Activated CD8-positive, alpha-beta memory T cell treated with anti-CD3 and anti-CD28 coated beads, Interleukin-2, amount 10 ng/mL, durations not matched to agents 7 days and 5 days (primary cell): ENCODE results near the gene IRF5. TPM values are rescaled to one million over a fixed set of nuclear protein-coding genes. Genes with fewer than 3 reads are reported as not detected.
A peak's percentile ranks its signal among the peaks of the same experiment; 100 is the strongest.

Source experiments
- ATAC-seq: fragments of 150-1000 bp; cut with Tn5 transposase; one replicate; pipeline ENCODE4 v1.10.0; 2021; ENCODE audit warnings: moderate library complexity
- CTCF ChIA-PET: fragments of 350-600 bp; sonication (Branson Sonifier 250); formaldehyde crosslinking; loops from one replicate; lab custom pipeline; 2021; ENCODE audit warnings: antibody characterized with exemption; lab: Charles Lee
- DNase-seq: peaks from one replicate; pipeline ENCODE4 v3.0.0-alpha.2; 2020
- H3K27ac Mint-ChIP-seq: one replicate; pipeline ENCODE4 v1.8.0; 2021; ENCODE audit warnings: mild to moderate bottlenecking, mixed read lengths
- H3K27me3 Mint-ChIP-seq: one replicate; pipeline ENCODE4 v1.8.0; 2021; ENCODE audit warnings: mixed read lengths
- H3K36me3 Mint-ChIP-seq: one replicate; pipeline ENCODE4 v1.8.0; 2021; ENCODE audit warnings: mild to moderate bottlenecking, mixed read lengths
- H3K4me1 Mint-ChIP-seq: one replicate; pipeline ENCODE4 v1.8.0; 2021; ENCODE audit warnings: mixed read lengths
- H3K4me3 Mint-ChIP-seq: one replicate; pipeline ENCODE4 v1.8.0; 2021; ENCODE audit warnings: mild to moderate bottlenecking, moderate library complexity, mixed read lengths
- H3K9me3 Mint-ChIP-seq: one replicate; pipeline ENCODE4 v1.8.0; 2022; ENCODE audit warnings: low read depth, mixed read lengths
- total RNA-seq, 2 experiments: library from RNA; stranded (reverse); gene quantifications; one replicate each; pipeline ENCODE4 v1.2.3, GENCODE V29; 2021

IRF5 gene
- total RNA-seq, 2 experiments from 2014 or later, result 16.5 to 17.7 TPM

DNA sequence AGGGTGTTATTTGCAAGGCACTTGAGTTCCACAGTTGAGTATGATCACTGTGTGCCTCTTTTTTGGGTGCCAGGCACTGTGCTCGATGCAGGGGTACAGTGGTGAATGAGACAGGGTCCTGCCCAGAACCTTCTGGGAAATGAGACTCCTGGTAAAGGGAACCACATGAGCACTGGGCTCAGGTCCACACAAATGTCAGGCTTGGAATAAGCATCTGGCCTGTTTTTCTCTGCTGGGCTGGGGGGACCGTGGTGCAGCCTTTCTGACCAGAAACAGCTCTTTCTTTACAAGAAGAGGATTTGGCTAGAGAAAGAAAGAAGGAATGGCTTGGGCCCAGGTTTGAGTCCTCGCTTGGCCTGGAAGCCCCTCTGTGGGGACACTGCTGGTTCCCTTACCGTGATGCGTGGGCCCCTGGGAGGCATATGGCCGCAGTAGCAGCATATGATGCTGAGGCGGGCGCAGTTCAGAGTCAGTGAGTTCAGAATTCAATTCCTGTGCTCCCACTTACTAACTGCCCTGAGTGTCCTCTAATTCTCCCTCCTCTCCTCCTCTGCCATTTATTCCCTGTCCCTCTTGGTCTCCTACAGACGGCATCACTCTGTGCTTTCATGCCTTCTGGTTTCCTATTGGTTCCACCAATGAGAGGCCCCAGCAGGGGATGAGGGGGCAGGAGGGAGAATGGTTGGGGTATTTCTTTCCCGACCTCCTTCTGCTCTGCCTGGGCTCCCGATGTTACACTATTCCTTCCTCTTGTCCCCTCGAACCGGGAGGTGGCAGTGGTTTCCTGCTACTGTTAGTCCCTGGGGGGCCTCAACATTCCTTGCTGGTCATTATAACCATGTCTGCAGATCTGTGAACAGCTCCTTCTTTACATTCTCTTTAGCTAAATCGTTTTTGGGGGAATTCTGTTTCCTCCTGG, 17.6 kb upstream of the IRF5 start:
- H3K27ac Mint-ChIP-seq, result no peak overlapping the region
- H3K4me1 Mint-ChIP-seq, result peaks cover 6% of the 10 kb centered on the region
- H3K9me3 Mint-ChIP-seq, result no peaks in the 10 kb centered on the region
- H3K27me3 Mint-ChIP-seq, result peaks cover 75% of the 10 kb centered on the region
- H3K4me3 Mint-ChIP-seq, result no peak overlapping the region
- no peak for ATAC-seq
- H3K36me3 Mint-ChIP-seq, result no peaks in the 10 kb centered on the region
- DNase-seq, result no peak
- CTCF ChIA-PET, result interaction anchor here (0.7 kb wide), 1 partner anchor 171 kb away, joined by 3 read pairs; no protein-coding TSS in a partner anchor

DNA sequence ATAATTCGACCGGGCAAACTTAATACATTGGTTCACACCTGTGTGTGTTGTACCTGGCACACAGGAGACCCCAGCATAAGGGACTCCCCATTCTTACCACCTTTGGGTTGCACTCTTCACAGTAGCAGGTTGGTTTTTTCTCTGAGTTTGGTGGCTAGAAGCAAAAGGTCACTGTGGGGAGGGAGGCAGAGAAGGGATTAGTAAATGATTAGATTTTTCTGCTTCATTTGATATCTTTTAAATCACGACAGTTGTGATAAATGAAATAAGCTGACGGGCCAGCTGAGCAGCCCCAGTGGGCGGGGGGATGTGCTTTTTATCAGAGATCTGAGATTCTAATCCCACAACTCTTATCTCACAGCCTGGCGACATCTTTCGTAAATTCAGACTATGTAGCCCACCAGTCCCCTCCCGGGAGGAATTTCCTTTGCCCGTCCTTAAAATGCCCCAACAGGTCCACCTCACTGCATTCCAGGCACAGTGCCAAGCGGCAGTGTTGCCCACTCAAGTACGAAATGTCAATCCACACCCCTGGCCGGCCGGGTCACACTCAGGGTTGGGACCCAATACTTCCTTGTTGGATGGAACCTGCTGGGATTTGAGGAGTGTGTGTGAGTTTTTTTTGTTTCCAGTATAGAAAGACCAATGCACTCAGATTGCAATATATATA, 16.7 kb upstream of the IRF5 start:
- no peak overlapping the region for H3K4me3 Mint-ChIP-seq
- H3K36me3 Mint-ChIP-seq, result no peaks in the 10 kb centered on the region
- H3K9me3 Mint-ChIP-seq, result no peaks in the 10 kb centered on the region
- CTCF ChIA-PET, result no interaction called here
- peak; percentile 28 for DNase-seq
- no peak overlapping the region for H3K27ac Mint-ChIP-seq
- H3K27me3 Mint-ChIP-seq, result peaks cover 71% of the 10 kb centered on the region
- peaks cover 2% of the 10 kb centered on the region for H3K4me1 Mint-ChIP-seq
- no peak for ATAC-seq

DNA sequence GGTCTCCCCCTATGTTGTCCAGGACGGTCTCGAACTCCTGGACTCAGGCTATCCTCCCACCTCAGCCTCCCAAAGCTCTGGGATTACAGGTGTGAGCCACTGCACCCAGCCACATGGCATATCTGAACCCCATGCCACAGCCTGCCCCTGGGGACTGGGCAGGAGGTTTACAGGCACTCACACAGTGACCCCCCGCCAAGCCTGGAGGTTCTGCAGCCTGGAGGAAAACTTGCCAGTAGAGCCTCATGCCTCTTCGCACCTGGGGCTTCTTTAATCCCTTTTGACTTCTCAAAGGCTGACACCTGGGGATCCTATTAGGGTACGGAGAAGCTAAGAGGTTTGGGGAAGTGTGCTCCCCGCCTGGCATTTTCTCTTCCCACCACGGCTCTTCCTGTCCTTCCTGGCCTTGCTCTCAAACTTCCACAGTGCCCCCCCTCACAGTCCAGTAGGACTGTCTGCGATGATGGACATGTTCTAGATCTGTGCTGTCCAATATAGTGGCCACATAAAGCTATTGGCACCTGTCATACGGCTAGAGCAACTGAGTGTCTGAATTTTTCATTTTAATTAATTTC, 15.8 kb upstream of the IRF5 start:
- CTCF ChIA-PET, result interaction anchor here (0.8 kb wide), 1 partner anchor 18 kb away, joined by 3 read pairs; no protein-coding TSS in a partner anchor
- peak; percentile 16 for DNase-seq
- H3K27ac Mint-ChIP-seq, result no peak overlapping the region

DNA sequence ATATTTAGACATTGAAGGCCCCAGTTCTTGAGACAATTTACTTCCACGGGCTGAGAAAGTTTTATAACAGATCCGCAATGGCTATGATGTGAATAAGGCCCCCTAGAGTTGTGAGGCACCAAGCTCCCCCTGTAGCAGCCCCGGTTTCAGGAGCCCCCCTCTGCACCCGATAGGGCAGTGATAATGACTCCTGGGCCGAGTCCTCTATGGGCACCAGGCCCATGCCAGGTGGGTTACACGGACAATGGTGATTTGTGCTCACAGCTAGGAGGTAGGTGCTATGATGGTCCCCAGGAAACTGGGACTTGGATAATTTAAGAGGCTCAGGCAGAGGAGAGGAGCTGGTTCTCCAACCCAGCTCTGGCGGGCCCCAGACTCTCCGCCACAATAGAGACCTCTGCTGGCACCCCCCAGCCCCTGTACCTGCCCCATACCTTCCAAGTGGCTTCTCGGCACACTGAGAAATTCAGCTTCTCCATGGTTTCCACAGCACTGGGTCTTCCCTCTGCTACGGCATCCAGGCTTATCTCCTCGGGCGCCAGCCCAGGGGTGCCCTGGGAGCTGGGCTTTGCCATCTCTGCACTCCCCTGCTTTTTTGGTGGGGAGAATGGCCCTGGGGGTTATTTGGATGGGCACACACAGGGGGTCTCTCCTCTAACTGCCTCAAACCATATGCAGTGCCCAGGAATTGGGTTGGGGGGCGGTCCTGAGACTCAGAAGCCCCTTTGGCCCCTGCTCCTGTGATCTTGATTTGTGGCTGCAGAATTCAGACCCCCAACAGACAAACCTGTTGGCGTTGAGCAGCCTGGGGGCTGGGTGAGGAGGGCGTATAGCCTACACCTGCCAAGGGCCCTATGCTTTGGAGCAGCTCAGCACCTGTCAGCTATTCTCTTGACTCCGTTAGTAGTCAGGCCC, 15.0 kb upstream of the IRF5 start:
- CTCF ChIA-PET, result interaction anchor here (0.8 kb wide), 1 partner anchor 17 kb away, joined by 3 read pairs; no protein-coding TSS in a partner anchor

More for the DNA sequence above, 15.8 kb upstream of the IRF5 start:
- H3K9me3 Mint-ChIP-seq, result no peaks in the 10 kb centered on the region
- ATAC-seq, result no peak
- no peaks in the 10 kb centered on the region for H3K4me1 Mint-ChIP-seq
- no peak overlapping the region for H3K4me3 Mint-ChIP-seq
- no peaks in the 10 kb centered on the region for H3K36me3 Mint-ChIP-seq
- H3K27me3 Mint-ChIP-seq, result peaks cover 67% of the 10 kb centered on the region

DNA sequence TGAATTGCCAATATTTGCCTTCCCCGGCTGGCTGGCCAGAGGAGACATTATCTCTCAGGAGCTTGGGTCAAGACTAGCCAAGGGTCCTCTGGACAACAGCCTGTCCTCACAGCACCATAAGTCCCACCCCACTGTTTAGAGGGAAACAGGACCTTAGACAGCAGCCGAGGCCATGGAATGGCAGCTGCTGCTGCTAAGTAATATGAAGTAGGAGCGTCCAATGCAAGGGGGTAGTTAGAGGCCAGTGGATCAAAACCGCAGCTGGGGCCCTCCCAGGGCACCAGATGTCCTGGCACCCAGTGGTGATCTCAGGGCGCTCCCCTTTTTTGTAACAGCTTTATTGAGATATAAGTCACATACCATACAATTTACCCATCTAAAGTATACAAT, 14.3 kb upstream of the IRF5 start:
- Mint-ChIP-seq H3K9me3 (no peaks in the 10 kb centered on the region), H3K4me3 (no peak overlapping the region), H3K36me3 (no peaks in the 10 kb centered on the region), H3K27ac (no peak overlapping the region), H3K27me3 (peaks cover 53% of the 10 kb centered on the region), H3K4me1 (no peaks in the 10 kb centered on the region)
- CTCF ChIA-PET, result no interaction called here
- DNase-seq (no peak), ATAC-seq (no peak)

More for the DNA sequence above, 15.0 kb upstream of the IRF5 start:
- H3K27me3 Mint-ChIP-seq, result peaks cover 59% of the 10 kb centered on the region
- no peaks in the 10 kb centered on the region for H3K36me3 Mint-ChIP-seq
- H3K4me3 Mint-ChIP-seq, result no peak overlapping the region
- no peaks in the 10 kb centered on the region for H3K9me3 Mint-ChIP-seq
- H3K4me1 Mint-ChIP-seq, result no peaks in the 10 kb centered on the region
- DNase-seq (peak; percentile 21), ATAC-seq (no peak)
- H3K27ac Mint-ChIP-seq, result no peak overlapping the region

DNA sequence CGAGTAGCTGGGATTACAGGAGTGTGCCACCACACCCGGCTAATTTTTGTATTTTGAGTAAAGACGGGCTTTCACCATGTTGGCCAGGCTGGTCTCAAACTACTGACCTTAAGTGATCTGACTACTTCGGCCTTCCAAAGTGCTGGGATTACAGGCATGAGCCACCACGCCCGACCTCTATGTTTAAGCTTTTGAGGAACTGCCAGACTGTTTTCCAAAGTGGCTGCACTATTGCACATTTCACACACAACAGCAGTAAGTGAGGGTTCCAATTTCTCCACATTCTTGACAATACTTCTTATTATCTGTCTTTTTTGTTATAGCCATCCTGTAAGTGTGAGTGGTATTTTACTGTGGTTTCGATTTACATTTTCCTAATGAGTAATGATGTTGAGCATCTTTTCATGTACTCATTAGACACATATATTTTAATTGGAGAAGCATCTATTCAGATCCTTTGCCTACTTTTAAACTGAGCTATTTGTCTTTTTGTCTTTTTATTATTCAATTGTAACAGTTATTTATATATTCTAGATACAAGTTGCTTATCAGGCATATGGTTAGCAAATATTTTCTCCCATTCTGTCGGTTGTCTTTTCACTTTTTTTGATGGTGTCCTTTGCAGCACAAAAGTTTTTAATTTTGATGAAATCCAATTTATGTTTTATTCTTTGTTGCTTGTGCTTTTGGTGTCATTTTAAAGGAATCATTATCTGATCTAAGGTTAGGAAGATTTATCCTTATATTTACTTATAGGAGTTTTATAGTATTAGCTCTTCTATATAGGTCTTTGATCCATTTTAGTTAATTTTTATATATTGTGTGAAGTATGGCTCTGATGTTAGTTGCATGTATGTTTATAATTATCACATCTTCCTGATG, 12.8 kb upstream of the IRF5 start:
- no peaks in the 10 kb centered on the region for H3K4me1 Mint-ChIP-seq
- H3K27ac Mint-ChIP-seq, result no peak overlapping the region
- CTCF ChIA-PET, result interaction anchor here (1.0 to 1.3 kb wide), 2 partner anchors 8 to 165 kb away, joined by 3 to 4 read pairs; no protein-coding TSS in a partner anchor
- no peaks in the 10 kb centered on the region for H3K36me3 Mint-ChIP-seq
- DNase-seq (no peak), ATAC-seq (no peak)
- H3K4me3 Mint-ChIP-seq, result no peak overlapping the region
- peaks cover 39% of the 10 kb centered on the region for H3K27me3 Mint-ChIP-seq
- no peaks in the 10 kb centered on the region for H3K9me3 Mint-ChIP-seq

DNA sequence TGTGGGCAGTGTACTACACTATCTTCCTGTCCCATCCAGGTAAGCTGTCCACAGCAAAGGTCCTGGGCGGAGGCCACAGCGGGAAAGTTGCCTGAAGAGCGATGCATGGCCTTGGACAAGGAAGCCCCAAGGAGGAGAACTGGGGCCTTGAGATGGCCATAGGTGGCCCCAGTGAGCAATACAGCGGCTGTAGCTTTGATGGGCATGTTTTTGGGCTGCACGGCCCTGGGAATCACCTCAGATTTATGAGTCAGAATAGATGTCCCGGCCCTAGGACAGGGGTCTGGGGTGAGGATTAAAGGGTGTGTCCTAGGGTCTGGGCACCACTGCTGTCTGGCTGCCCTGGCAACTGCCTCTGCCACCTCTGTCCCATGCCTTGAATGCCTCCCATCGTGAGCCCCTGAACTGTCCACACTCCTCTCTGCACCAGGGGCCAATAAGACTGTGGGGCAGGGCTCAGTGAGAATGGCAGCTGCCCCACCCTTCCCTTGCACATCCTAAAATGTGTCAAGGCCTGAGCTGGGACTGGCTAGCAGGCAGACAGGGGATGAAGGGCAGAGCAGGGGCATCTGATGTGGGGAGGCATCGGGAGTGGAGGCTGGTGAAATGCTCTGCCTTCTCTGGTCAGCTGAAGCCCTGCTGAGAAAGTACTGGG, 9.4 kb upstream of the IRF5 start:
- Mint-ChIP-seq H3K4me3 (no peak overlapping the region), H3K27me3 (peaks cover 18% of the 10 kb centered on the region), H3K27ac (no peak overlapping the region), H3K36me3 (peaks cover under 1% of the 10 kb centered on the region), H3K4me1 (peaks cover 6% of the 10 kb centered on the region), H3K9me3 (no peaks in the 10 kb centered on the region)
- no peak for DNase-seq
- CTCF ChIA-PET, result interaction anchor here (1.0 kb wide), 1 partner anchor 155 kb away, joined by 3 read pairs; no protein-coding TSS in a partner anchor
- no peak for ATAC-seq

DNA sequence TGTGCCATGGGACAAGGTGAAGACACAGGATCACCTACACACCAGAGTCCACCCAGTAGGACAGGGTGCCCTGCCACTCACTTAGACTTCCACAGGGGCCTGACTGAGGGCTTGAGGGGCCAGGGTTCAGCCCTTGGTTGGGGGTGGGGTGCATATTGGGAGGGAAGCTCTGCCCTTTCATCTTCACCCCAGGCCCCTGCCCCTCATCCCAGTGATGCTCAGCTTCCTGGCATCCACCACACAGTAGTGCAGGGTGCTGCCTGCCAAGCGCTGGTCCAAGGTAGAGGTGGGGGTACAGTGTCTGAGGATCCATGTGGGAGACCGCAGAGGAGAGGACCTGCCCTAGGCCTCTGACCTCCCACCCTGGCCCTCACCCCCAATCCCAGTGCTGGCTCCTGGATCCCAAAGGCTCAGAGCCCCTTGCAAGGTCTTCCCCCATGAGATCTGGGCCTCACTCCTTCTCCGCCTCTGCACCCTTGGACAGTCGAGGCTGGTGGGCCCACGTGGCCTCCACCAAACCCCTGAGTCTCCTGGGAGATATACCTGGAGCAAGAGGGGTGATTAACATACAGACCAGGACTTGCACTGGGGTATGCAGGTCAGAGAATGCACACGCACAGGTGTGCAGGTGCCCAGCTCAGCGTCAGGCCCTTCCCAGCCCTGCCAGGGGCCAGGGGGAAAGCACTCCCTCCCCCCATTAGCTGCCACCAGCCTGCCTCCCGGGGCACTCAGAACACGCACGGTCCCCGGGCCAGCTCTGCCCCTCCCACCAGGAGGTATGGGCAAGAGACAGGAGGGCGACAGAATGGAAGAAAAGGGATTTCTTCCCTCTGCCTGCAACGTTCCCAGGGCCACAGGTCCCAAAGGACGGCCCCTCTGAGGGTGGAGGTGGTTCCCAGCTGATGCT, 8.6 kb upstream of the IRF5 start:
- Mint-ChIP-seq H3K4me1 (peaks cover 11% of the 10 kb centered on the region), H3K27ac (no peak overlapping the region), H3K4me3 (no peak overlapping the region), H3K9me3 (no peaks in the 10 kb centered on the region), H3K27me3 (peaks cover 13% of the 10 kb centered on the region), H3K36me3 (peaks cover 1% of the 10 kb centered on the region)
- DNase-seq (no peak), ATAC-seq (no peak)
- CTCF ChIA-PET, result interaction anchor here (1.0 kb wide), 1 partner anchor 154 kb away, joined by 3 read pairs; no protein-coding TSS in a partner anchor

DNA sequence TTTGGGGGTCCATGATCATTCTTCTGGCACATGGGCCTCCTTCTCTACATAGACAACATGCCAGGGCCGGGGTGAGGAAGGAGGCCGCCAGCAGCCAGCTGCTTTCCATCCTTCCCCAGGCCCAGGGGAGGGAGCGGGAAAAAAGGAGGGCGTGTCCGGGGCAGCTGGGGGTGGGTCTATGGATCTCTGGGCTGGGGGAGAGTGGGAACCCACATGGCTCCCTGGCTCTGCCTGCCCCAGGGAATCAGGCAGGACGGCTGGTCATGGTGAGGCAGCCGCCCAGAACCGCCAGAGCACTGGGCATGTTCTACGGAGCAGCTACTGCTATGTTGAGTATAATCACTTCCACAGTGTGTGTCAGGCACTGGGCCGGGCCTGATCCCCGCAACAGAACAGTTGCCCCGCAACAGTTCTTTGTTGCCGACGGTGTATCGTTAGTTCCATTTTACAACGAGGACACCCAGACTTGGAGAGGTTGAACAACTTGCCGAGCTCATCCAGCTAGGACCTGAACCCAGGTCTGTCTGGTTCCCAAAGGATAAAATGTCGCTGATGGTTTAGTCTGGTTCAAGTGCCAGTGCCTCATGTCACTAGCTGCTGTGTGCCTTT, 6.4 kb upstream of the IRF5 start:
- no peak overlapping the region for H3K4me3 Mint-ChIP-seq
- DNase-seq (no peak), ATAC-seq (no peak)
- H3K27me3 Mint-ChIP-seq, result peaks cover 4% of the 10 kb centered on the region
- no peak overlapping the region for H3K27ac Mint-ChIP-seq
- H3K9me3 Mint-ChIP-seq, result no peaks in the 10 kb centered on the region
- CTCF ChIA-PET, result interaction anchor here (0.9 kb wide), 1 partner anchor 16 kb away, joined by 3 read pairs; no protein-coding TSS in a partner anchor
- H3K4me1 Mint-ChIP-seq, result peaks cover 12% of the 10 kb centered on the region
- peaks cover 1% of the 10 kb centered on the region for H3K36me3 Mint-ChIP-seq
